Measurements from ENCODE around the gene CALD1. TPM values are rescaled to one million over a fixed set of nuclear protein-coding genes. Genes with fewer than 3 reads are reported as not detected.

The CALD1 gene
- total and polyA plus RNA-seq, 4 donors, result 48.0 to 226 (median 95.2) TPM

DNA sequence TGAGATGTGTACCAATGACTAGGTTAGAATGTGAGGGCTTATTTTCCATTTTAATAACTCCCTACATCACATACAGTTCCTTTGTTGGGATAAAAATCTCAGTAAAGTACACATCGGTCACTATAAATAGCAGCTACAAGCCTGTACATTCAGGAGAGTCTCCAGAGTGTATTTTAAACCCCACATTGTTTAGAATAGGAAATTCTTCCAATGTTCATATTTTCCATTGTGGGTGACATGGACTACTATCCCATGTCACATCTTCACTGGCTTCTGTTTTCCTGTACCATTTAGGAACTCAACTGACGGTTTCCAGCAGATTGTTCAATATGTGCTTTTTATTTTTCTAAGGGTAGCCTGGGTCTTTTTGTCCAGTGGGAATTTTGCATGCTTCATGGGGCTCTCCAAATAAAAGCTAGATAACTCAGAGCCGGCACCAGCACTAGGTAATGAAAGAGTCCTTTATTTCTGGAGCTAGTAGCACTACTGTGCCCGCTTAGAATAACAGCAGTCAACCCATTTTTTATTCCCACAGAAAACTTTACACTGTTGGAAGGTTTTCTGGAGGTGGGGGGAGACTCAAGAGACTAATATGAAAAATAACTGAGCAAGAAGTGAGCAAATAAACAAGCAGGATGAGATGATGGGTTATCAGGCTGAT, 100.5 kb downstream of the CALD1 start:
- WGBS, result 86% methylated on average over 4 of the region's 4 CpGs
- Histone ChIP-seq H3K36me3 (ENCODE audit: control insufficient read depth in 4 of 4, insufficient read depth in 3 of 4, low read depth in 1 of 4, low read length in 3 of 4) (no peaks in the 10 kb centered on the region), H3K4me3 (ENCODE audit: low read depth in 1 of 3, low read length in 3 of 3) (no peak overlapping the region), H3K9ac (ENCODE audit: low read depth in 1 of 2, low read length in 2 of 2) (no peak overlapping the region), H3K4me1 (ENCODE audit: control insufficient read depth in 4 of 4, insufficient read depth in 4 of 4, low read length in 3 of 4) (peaks cover 0 to 2% (median 0%) of the 10 kb centered on the region in 4 donors), H3K27me3 (ENCODE audit: control insufficient read depth in 4 of 4, insufficient read depth in 4 of 4, low read length in 3 of 4) (no peaks in the 10 kb centered on the region), H3K9me3 (ENCODE audit: control insufficient read depth in 4 of 4, low read length in 3 of 4) (no peaks in the 10 kb centered on the region), H3K27ac (ENCODE audit: low read depth in 1 of 2, low read length in 2 of 2) (no peak overlapping the region)
- TF ChIP-seq RAD21 (IDR thresholded peaks at IDR 0.05), result no peak
- no peak for DNase-seq (ENCODE audit: low spot score)

GRCh38 chr7:134882481-134882880, 103.0 kb downstream of the CALD1 start:
- WGBS, result 63% methylated on average over 1 of the region's 1 CpG
- no peaks in the 10 kb centered on the region for H3K27me3 ChIP-seq (ENCODE audit: control insufficient read depth in 4 of 4, insufficient read depth in 4 of 4, low read length in 3 of 4)
- H3K4me1 ChIP-seq (ENCODE audit: control insufficient read depth in 4 of 4, insufficient read depth in 4 of 4, low read length in 3 of 4), result peaks cover 0 to 13% (median 2%) of the 10 kb centered on the region in 4 donors
- DNase-seq (ENCODE audit: low spot score), result no peak
- no peaks in the 10 kb centered on the region for H3K9me3 ChIP-seq (ENCODE audit: control insufficient read depth in 4 of 4, low read length in 3 of 4)
- H3K27ac ChIP-seq (ENCODE audit: low read depth in 1 of 2, low read length in 2 of 2), result no peak overlapping the region
- no peak overlapping the region for H3K9ac ChIP-seq (ENCODE audit: low read depth in 1 of 2, low read length in 2 of 2)
- TF ChIP-seq ATF3 (IDR thresholded peaks at IDR 0.05) (no peak), RAD21 (IDR thresholded peaks at IDR 0.05) (no peak), SP1 (IDR thresholded peaks at IDR 0.05) (no peak), JUND (IDR thresholded peaks at IDR 0.05) (no peak), RXRA (IDR thresholded peaks at IDR 0.05) (no peak), HNF4G (IDR thresholded peaks at IDR 0.05) (no peak), GABPA (IDR thresholded peaks at IDR 0.05 in 1 of 2, conservative IDR thresholded peaks at IDR 0.05 in 1 of 2) (no peak), HNF4A (conservative IDR thresholded peaks at IDR 0.05) (no peak), NR2F2 (IDR thresholded peaks at IDR 0.05) (no peak), FOXA2 (IDR thresholded peaks at IDR 0.05) (no peak), YY1 (IDR thresholded peaks at IDR 0.05) (no peak), EGR1 (IDR thresholded peaks at IDR 0.05; ENCODE audit: low read depth in 2 of 2) (no peak), FOXA1 (IDR thresholded peaks at IDR 0.05) (no peak)
- TF ChIP-seq, protein P1, sequence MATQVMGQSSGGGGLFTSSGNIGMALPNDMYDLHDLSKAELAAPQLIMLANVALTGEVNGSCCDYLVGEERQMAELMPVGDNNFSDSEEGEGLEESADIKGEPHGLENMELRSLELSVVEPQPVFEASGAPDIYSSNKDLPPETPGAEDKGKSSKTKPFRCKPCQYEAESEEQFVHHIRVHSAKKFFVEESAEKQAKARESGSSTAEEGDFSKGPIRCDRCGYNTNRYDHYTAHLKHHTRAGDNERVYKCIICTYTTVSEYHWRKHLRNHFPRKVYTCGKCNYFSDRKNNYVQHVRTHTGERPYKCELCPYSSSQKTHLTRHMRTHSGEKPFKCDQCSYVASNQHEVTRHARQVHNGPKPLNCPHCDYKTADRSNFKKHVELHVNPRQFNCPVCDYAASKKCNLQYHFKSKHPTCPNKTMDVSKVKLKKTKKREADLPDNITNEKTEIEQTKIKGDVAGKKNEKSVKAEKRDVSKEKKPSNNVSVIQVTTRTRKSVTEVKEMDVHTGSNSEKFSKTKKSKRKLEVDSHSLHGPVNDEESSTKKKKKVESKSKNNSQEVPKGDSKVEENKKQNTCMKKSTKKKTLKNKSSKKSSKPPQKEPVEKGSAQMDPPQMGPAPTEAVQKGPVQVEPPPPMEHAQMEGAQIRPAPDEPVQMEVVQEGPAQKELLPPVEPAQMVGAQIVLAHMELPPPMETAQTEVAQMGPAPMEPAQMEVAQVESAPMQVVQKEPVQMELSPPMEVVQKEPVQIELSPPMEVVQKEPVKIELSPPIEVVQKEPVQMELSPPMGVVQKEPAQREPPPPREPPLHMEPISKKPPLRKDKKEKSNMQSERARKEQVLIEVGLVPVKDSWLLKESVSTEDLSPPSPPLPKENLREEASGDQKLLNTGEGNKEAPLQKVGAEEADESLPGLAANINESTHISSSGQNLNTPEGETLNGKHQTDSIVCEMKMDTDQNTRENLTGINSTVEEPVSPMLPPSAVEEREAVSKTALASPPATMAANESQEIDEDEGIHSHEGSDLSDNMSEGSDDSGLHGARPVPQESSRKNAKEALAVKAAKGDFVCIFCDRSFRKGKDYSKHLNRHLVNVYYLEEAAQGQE (IDR thresholded peaks at IDR 0.05), result no peak
- TF ChIP-seq, protein P2, sequence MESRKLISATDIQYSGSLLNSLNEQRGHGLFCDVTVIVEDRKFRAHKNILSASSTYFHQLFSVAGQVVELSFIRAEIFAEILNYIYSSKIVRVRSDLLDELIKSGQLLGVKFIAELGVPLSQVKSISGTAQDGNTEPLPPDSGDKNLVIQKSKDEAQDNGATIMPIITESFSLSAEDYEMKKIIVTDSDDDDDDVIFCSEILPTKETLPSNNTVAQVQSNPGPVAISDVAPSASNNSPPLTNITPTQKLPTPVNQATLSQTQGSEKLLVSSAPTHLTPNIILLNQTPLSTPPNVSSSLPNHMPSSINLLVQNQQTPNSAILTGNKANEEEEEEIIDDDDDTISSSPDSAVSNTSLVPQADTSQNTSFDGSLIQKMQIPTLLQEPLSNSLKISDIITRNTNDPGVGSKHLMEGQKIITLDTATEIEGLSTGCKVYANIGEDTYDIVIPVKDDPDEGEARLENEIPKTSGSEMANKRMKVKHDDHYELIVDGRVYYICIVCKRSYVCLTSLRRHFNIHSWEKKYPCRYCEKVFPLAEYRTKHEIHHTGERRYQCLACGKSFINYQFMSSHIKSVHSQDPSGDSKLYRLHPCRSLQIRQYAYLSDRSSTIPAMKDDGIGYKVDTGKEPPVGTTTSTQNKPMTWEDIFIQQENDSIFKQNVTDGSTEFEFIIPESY (IDR thresholded peaks at IDR 0.05), result no peak
- TF ChIP-seq, protein P3, sequence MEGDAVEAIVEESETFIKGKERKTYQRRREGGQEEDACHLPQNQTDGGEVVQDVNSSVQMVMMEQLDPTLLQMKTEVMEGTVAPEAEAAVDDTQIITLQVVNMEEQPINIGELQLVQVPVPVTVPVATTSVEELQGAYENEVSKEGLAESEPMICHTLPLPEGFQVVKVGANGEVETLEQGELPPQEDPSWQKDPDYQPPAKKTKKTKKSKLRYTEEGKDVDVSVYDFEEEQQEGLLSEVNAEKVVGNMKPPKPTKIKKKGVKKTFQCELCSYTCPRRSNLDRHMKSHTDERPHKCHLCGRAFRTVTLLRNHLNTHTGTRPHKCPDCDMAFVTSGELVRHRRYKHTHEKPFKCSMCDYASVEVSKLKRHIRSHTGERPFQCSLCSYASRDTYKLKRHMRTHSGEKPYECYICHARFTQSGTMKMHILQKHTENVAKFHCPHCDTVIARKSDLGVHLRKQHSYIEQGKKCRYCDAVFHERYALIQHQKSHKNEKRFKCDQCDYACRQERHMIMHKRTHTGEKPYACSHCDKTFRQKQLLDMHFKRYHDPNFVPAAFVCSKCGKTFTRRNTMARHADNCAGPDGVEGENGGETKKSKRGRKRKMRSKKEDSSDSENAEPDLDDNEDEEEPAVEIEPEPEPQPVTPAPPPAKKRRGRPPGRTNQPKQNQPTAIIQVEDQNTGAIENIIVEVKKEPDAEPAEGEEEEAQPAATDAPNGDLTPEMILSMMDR (IDR thresholded peaks at IDR 0.05; ENCODE audit: low read depth, low read length, missing input control), result no peak
- no peak overlapping the region for H3K4me3 ChIP-seq (ENCODE audit: low read depth in 1 of 3, low read length in 3 of 3)
- no peaks in the 10 kb centered on the region for H3K36me3 ChIP-seq (ENCODE audit: control insufficient read depth in 4 of 4, insufficient read depth in 3 of 4, low read depth in 1 of 4, low read length in 3 of 4)
